ENCODE data around the gene NDUFS1. TPM values are rescaled to one million over a fixed set of nuclear protein-coding genes. Genes with fewer than 3 reads are reported as not detected.

Gene NDUFS1
- total RNA-seq, 1 donor from 2014 or later: 85.7 TPM

DNA sequence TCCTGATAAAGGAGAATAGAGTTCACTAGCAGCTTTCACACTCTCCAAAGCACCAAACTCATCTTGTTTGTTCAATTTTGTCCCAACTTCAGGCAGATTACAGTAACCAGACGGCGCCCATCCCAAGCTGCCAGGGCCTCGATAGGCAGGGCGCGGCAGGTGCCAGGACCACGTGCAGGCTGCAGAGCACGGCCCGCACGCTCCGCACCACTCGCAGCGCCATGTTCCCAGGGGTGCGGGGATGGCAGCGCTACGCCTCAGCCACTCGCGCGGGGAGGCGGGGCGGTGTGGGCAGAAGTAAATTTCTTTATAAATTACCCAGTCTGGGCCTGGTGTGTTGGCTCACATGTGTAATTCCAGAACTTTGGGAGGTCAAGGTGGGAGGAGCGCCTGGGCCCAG, 43.0 kb downstream of the NDUFS1 start:
- Mint-ChIP-seq H3K4me3 (no peak overlapping the region), H3K27me3 (ENCODE audit: low read depth) (no peaks in the 10 kb centered on the region), H3K4me1 (no peaks in the 10 kb centered on the region), H3K9me3 (no peaks in the 10 kb centered on the region), H3K36me3 (ENCODE audit: low read depth) (peaks cover 33% of the 10 kb centered on the region), H3K27ac (ENCODE audit: unreplicated experiment) (no peak overlapping the region)
- no peak for DNase-seq (ENCODE audit: low read depth, low spot score)
- TF ChIP-seq, protein P1, sequence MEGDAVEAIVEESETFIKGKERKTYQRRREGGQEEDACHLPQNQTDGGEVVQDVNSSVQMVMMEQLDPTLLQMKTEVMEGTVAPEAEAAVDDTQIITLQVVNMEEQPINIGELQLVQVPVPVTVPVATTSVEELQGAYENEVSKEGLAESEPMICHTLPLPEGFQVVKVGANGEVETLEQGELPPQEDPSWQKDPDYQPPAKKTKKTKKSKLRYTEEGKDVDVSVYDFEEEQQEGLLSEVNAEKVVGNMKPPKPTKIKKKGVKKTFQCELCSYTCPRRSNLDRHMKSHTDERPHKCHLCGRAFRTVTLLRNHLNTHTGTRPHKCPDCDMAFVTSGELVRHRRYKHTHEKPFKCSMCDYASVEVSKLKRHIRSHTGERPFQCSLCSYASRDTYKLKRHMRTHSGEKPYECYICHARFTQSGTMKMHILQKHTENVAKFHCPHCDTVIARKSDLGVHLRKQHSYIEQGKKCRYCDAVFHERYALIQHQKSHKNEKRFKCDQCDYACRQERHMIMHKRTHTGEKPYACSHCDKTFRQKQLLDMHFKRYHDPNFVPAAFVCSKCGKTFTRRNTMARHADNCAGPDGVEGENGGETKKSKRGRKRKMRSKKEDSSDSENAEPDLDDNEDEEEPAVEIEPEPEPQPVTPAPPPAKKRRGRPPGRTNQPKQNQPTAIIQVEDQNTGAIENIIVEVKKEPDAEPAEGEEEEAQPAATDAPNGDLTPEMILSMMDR (conservative IDR thresholded peaks at IDR 0.05): no peak

DNA sequence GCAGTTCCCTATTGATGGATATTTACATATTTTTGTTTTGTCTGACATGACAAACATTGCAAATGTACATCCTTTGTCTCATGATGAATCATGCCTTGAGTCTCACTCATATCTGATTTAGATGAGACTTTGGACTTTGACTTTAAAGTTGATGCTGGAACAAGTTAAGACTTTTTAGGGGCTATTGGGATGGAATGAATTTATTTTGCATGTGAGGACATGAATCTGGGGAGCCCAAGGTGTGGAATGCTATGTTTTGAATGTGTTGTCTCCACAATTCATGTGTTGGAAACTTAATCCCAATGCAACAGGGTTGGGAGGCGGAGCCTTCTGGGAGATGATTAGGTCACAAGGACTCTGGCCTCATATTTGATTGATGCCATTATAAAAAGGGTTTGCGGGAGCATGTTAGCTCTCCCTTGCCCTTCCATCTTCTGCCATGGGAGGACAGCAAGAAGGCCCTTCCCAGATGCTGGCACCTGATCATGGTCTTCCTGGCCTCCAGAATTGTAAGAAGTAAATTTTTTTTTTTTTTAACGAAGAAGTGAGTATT, 44.1 kb downstream of the NDUFS1 start:
- Mint-ChIP-seq H3K4me3 (no peak overlapping the region), H3K27me3 (ENCODE audit: low read depth) (no peaks in the 10 kb centered on the region), H3K4me1 (no peaks in the 10 kb centered on the region), H3K36me3 (ENCODE audit: low read depth) (peaks cover 25% of the 10 kb centered on the region), H3K27ac (ENCODE audit: unreplicated experiment) (no peak overlapping the region), H3K9me3 (no peaks in the 10 kb centered on the region)
- TF ChIP-seq, protein P1 (conservative IDR thresholded peaks at IDR 0.05): no peak
- no peak for DNase-seq (ENCODE audit: low read depth, low spot score)

DNA sequence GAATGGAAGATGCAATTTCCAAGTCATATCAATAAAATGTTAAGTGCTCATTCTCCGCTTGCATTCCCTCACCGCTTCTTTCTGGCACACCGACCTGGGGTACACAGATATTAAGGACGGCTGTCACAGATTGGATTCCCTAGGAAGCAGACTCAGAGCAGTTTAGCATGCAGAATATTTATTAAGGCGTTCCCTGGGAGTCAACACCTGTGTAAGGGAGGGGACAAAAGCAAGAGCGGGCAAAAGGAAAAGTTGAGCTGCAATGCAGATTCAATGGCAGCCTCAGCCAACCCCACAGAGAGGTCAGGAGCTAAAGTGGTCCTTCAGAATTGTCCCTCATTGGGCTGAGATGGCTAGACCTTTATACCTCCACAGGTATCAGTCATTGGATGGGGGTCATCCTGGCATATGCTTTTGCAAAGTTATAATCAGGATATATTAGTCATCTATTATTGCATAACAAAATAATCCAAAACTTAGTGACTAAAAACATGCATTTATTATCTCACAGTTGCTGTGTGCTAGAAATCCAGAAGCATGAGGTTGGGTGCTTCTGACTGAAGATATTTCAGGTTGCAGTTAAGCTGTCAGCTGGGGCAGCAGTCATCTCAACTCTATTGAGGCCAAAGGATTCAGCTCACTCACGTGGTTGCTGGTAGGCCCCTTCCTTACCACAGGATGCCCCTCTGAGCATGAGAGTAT, 46.2 kb downstream of the NDUFS1 start:
- TF ChIP-seq, protein P1 (conservative IDR thresholded peaks at IDR 0.05): no peak
- no peak overlapping the region for H3K4me3 Mint-ChIP-seq
- no peaks in the 10 kb centered on the region for H3K27me3 Mint-ChIP-seq (ENCODE audit: low read depth)
- H3K27ac Mint-ChIP-seq (ENCODE audit: unreplicated experiment): no peak overlapping the region
- H3K36me3 Mint-ChIP-seq (ENCODE audit: low read depth): peaks cover 22% of the 10 kb centered on the region
- no peaks in the 10 kb centered on the region for H3K9me3 Mint-ChIP-seq
- no peaks in the 10 kb centered on the region for H3K4me1 Mint-ChIP-seq
- no peak for DNase-seq (ENCODE audit: low read depth, low spot score)

DNA sequence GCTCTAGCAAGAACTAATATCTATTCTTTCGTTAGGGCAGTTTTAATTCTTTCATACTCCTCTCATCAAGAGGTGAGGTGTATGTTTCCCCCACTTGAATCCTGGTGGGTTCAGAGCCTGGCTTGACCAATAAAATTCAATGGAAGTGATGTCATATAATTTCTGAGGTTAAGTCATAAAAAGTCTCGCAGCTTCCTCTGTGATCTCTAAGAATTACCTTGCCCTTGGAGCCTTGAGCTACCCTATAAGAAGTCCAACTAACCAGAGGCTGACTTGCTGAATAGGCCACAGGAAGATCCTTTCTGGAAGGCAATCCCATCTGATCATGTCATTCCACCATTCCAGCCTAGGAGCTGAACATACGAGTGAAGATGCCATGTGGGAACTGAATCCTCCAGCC, 47.1 kb downstream of the NDUFS1 start:
- no peaks in the 10 kb centered on the region for H3K4me1 Mint-ChIP-seq
- no peaks in the 10 kb centered on the region for H3K27me3 Mint-ChIP-seq (ENCODE audit: low read depth)
- H3K9me3 Mint-ChIP-seq: no peaks in the 10 kb centered on the region
- no peak for DNase-seq (ENCODE audit: low read depth, low spot score)
- H3K36me3 Mint-ChIP-seq (ENCODE audit: low read depth): peaks cover 22% of the 10 kb centered on the region
- H3K27ac Mint-ChIP-seq (ENCODE audit: unreplicated experiment): peak overlapping the region; percentile 32
- TF ChIP-seq, protein P1 (conservative IDR thresholded peaks at IDR 0.05): no peak
- no peak overlapping the region for H3K4me3 Mint-ChIP-seq

DNA sequence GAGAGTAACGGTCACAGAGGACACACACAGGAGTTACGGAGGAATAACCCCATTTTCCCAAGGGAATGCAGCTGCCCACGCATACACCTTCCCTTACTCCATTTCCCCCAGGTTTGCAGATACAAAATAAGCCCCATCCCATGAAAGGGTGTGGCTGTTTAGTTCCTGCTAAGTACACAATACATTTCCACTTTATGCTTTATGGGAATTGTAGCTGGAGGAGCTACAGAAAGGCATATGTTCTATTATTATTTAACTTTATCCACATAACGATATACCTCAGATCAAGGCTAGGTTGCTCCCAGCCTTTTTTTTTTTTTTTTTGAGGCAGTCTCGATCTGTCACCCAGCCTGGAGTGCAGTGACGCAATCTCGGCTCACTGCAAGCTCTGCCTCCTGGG, 50.5 kb downstream of the NDUFS1 start:
- Mint-ChIP-seq H3K4me3 (no peak overlapping the region), H3K9me3 (no peaks in the 10 kb centered on the region), H3K27me3 (ENCODE audit: low read depth) (no peaks in the 10 kb centered on the region), H3K27ac (ENCODE audit: unreplicated experiment) (no peak overlapping the region), H3K36me3 (ENCODE audit: low read depth) (peaks cover 8% of the 10 kb centered on the region), H3K4me1 (no peaks in the 10 kb centered on the region)
- DNase-seq (ENCODE audit: low read depth, low spot score): no peak
- TF ChIP-seq, protein P1 (conservative IDR thresholded peaks at IDR 0.05): no peak

Measured in neural crest cell (in vitro differentiated cells).